GM18868 (cell line): ENCODE data around the gene MICAL3.

Experiments used
- ATAC-seq: cut with Tn5 transposase; IDR thresholded peaks from one replicate; pipeline ENCODE4 v1.9.1; 2021; ENCODE audit warnings: mild to moderate bottlenecking, moderate library complexity; ENCODE audit not compliant: unreplicated experiment

The MICAL3 gene

GRCh38 chr22:17825876-17826550 is 198.3 kb downstream of the MICAL3 start:
- no peak for ATAC-seq

GRCh38 chr22:17824457-17824856 is 199.9 kb downstream of the MICAL3 start:
- no peak for ATAC-seq

GRCh38 chr22:17823964-17824363 is 200.4 kb downstream of the MICAL3 start:
- no peak for ATAC-seq

GRCh38 chr22:17823226-17823625 is 201.1 kb downstream of the MICAL3 start:
- no peak for ATAC-seq

- ATAC-seq: no peak
These were observed 202.3 kb downstream of the MICAL3 start for GRCh38 chr22:17822087-17822486.

GRCh38 chr22:17820879-17821439 is 203.4 kb downstream of the MICAL3 start:
- no peak for ATAC-seq

- no peak for ATAC-seq
These were observed 205.7 kb downstream of the MICAL3 start for GRCh38 chr22:17818649-17819048.

- no peak for ATAC-seq
These were observed 206.2 kb downstream of the MICAL3 start for GRCh38 chr22:17818180-17818579.

GRCh38 chr22:17817511-17818065 is 206.8 kb downstream of the MICAL3 start:
- no peak for ATAC-seq

- no peak for ATAC-seq
These were observed 207.3 kb downstream of the MICAL3 start for GRCh38 chr22:17817079-17817478.

GRCh38 chr22:17816649-17817048 is 207.7 kb downstream of the MICAL3 start:
- no peak for ATAC-seq

GRCh38 chr22:17815703-17816254 is 208.6 kb downstream of the MICAL3 start:
- no peak for ATAC-seq

GRCh38 chr22:17814830-17815229 is 209.5 kb downstream of the MICAL3 start:
- no peak for ATAC-seq

- ATAC-seq: no peak
These were observed 210.3 kb downstream of the MICAL3 start for GRCh38 chr22:17814084-17814483.

- no peak for ATAC-seq
These were observed 213.2 kb downstream of the MICAL3 start for GRCh38 chr22:17811119-17811518.

- no peak for ATAC-seq
These were observed 213.7 kb downstream of the MICAL3 start for GRCh38 chr22:17810570-17811116.

- no peak for ATAC-seq
These were observed 215.5 kb downstream of the MICAL3 start for GRCh38 chr22:17808693-17809403.

GRCh38 chr22:17807578-17808410 is 216.6 kb downstream of the MICAL3 start:
- ATAC-seq: no peak

- ATAC-seq: no peak
These were observed 217.3 kb downstream of the MICAL3 start for GRCh38 chr22:17807086-17807485.

- ATAC-seq: no peak
These were observed 217.9 kb downstream of the MICAL3 start for GRCh38 chr22:17806437-17806836.
